WERI-Rb-1 (cell line): ENCODE data around the gene RANBP3.

Experiments used
- DNase-seq: peaks from one replicate; pipeline ENCODE4 v3.0.0-alpha.2; 2020
- H3K27ac ChIP-seq: fragments of 250-450 bp; sonication (Bioruptor Pico); 2 replicates; pipeline ENCODE4 v1.5.1; 2020; ENCODE audit warnings: mild to moderate bottlenecking, moderate library complexity
- H3K27me3 ChIP-seq: fragments of 250-450 bp; sonication (Bioruptor Pico); 2 replicates; pipeline ENCODE4 v1.5.1; 2021; ENCODE audit warnings: mild to moderate bottlenecking, low read depth, moderate library complexity; ENCODE audit not compliant: insufficient read depth, severe bottlenecking
- H3K36me3 ChIP-seq: fragments of 250-450 bp; sonication (Bioruptor Pico); 2 replicates; pipeline ENCODE4 v1.5.1; 2020; ENCODE audit warnings: mild to moderate bottlenecking, moderate library complexity
- H3K4me3 ChIP-seq: 2 replicates; pipeline ENCODE4 v1.5.1; 2011; ENCODE audit warnings: low read depth, mild to moderate bottlenecking, control low read depth, low read length
- H3K9me3 ChIP-seq: fragments of 250-450 bp; sonication (Bioruptor Pico); 2 replicates; pipeline ENCODE4 v1.5.1; 2021; ENCODE audit warnings: mild to moderate bottlenecking, moderate library complexity; ENCODE audit not compliant: severe bottlenecking
- CTCF ChIP-seq: IDR thresholded peaks from 2 replicates; pipeline ENCODE4 v1.5.1; 2011; ENCODE audit warnings: low read depth, mild to moderate bottlenecking, control low read depth, inconsistent platforms, low read length

RANBP3 gene

GRCh38 chr19:5974721-5975387 lies 3.1 kb downstream of the RANBP3 start:
- no peak overlapping the region for H3K27ac ChIP-seq
- no peak for DNase-seq
- no peak overlapping the region for H3K4me3 ChIP-seq
- H3K27me3 ChIP-seq = no peaks in the 10 kb centered on the region
- peaks cover 51% of the 10 kb centered on the region for H3K36me3 ChIP-seq
- TF ChIP-seq CTCF = no peak
- H3K9me3 ChIP-seq = no peaks in the 10 kb centered on the region

DNA sequence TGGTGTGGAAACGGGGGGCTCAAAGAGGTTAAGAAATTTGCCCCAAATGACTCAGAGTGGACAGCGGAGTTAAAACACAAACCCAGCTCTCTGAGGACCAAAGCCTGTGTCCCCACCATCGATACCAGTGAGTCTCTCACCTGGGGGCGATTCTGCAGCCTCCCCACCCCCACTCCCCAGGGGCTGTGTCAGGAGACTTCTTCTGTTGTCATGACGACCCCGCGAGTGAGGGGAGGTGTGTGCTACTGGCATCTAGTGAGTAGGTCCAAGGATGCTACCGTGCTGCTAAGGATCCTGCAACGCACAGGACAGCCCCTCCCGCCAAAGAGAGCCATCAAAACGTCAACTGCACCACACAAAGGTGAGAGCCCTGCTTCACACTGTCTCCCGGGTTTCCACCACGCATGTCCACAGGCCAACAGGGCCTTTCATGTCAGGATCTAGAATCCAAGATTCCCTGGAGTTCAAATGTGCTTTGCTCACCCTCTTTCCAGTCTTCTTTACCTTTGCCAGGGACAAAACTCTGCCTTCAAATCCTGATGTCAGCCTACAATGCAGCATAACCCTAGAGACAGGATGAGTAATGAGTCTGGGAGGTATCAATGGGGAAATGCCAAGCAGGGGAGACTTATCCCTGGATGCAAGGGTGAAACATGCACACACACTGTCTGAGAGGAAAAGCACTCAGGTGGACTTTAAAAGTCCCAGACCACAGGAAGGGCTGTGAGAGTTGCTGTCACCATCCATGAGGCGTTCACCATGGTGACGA lies 3.9 kb downstream of the RANBP3 start:
- Histone ChIP-seq H3K27ac (no peak overlapping the region), H3K4me3 (no peak overlapping the region)
- TF ChIP-seq CTCF = no peak

DNA sequence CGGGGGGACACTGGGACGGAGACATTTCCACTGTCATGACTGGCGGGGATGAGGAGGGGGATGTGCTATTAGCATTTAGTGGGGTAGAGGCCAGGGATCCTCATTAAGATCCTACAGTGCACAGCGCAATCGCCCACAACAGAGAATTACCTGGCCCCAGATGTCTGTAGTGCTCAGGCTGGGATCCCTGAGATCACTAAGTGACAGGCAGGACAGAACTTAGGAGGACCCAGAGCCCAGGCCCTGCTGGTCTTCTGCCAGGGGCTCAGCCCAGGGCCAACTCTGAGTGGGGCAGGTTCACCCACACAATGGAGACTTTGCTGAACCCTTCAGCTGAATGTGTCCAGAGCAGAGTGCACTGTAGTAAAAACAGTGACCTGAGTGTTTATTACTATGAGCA lies 4.6 kb downstream of the RANBP3 start:
- TF ChIP-seq CTCF = no peak
- no peak overlapping the region for H3K4me3 ChIP-seq
- DNase-seq = no peak
- no peaks in the 10 kb centered on the region for H3K9me3 ChIP-seq
- H3K27ac ChIP-seq = no peak overlapping the region
- no peaks in the 10 kb centered on the region for H3K27me3 ChIP-seq
- peaks cover 63% of the 10 kb centered on the region for H3K36me3 ChIP-seq

More for the DNA sequence above, 3.9 kb downstream of the RANBP3 start:
- no peaks in the 10 kb centered on the region for H3K27me3 ChIP-seq
- peaks cover 59% of the 10 kb centered on the region for H3K36me3 ChIP-seq
- H3K9me3 ChIP-seq = no peaks in the 10 kb centered on the region
- DNase-seq = no peak

GRCh38 chr19:5972355-5972731 lies 5.6 kb downstream of the RANBP3 start:
- Histone ChIP-seq H3K9me3 (no peaks in the 10 kb centered on the region), H3K27me3 (no peaks in the 10 kb centered on the region), H3K36me3 (peaks cover 74% of the 10 kb centered on the region), H3K27ac (no peak overlapping the region), H3K4me3 (no peak overlapping the region)
- DNase-seq = no peak
- no peak for TF ChIP-seq CTCF

DNA sequence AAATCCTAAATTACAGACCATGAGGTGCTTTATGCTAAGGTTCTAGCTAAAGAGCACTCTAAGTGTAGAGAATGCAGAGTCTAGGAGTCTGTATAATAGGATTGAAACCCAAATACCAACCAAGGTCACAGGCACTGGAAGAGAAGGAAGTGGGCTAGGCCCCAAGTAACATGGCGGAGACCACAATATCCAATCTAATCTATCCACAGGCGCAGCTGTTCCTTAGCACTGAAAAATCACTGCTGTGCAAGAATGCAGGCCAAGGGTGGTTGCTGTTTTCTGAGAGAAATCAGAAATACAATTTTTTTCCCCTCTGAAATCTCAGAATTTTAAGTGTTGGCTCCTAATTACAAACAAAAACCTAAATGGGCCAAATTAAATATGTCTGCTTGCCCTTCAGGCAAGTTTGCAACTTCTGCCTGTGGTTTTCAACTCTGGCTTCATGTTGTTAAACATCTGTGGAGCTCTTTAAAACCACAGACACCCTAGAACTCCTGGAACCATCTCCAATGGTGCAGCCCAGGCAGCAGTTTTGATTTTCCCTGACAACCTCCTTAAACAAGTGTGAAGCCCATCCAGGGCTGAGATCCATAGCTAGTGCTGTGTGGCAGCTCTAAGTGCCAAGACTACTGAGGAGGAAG lies 6.1 kb downstream of the RANBP3 start:
- TF ChIP-seq CTCF = no peak
- Histone ChIP-seq H3K27me3 (no peaks in the 10 kb centered on the region), H3K27ac (no peak overlapping the region), H3K9me3 (no peaks in the 10 kb centered on the region), H3K4me3 (no peak overlapping the region), H3K36me3 (peaks cover 73% of the 10 kb centered on the region)
- DNase-seq = no peak
